SK-N-SH (cell line): ENCODE data around the gene LRMDA. TPM values are rescaled to one million over a fixed set of nuclear protein-coding genes. Genes with fewer than 3 reads are reported as not detected.

Experiments used
- CTCF ChIA-PET: fragments of 300-600, 350-600 bp; formaldehyde crosslinking; extraction: SDS; loops from one replicate; lab custom pipeline; 2021; lab: Yijun Ruan, JAX
- POLR2A ChIA-PET: fragments of 350-600 bp; sonication (Branson Sonifier 250); formaldehyde crosslinking; extraction: SDS; loops from one replicate; lab custom pipeline; 2020; ENCODE audit warnings: antibody characterized with exemption, inconsistent platforms; lab: Yijun Ruan, JAX
- DNase-seq: peaks from one replicate; pipeline ENCODE4 v3.0.0; 2012
- H2AFZ ChIP-seq: fragments of 200-600 bp; sonication (generic); 2 replicates; pipeline ENCODE4 v1.8.1; 2016; ENCODE audit warnings: antibody characterized with exemption, mild to moderate bottlenecking, low read depth
- H3F3A ChIP-seq: fragments of 200-600 bp; sonication (generic); replicated peaks from 2 replicates; pipeline ENCODE3; 2016; ENCODE audit warnings: antibody characterized with exemption, mild to moderate bottlenecking; ENCODE audit not compliant: insufficient read depth
- H3K27ac ChIP-seq, 2 experiments: fragments of 200-500 bp in 1 of 2; fragments of 200-600 bp in 1 of 2; sonication (Bioruptor generic) in 1 of 2; sonication (generic), shearing (Covaris generic) in 1 of 2; 2 replicates each; pipeline versions ENCODE4 v1.5.1 to v1.6.1; 2014 to 2016; ENCODE audit warnings: low read depth in 2 of 2, inconsistent platforms in 1 of 2, low read length in 1 of 2, mild to moderate bottlenecking in 1 of 2, mixed read lengths in 1 of 2
- H3K27me3 ChIP-seq: fragments of 200-600 bp; sonication (generic), shearing (Covaris generic); 2 replicates; pipeline ENCODE4 v1.6.1; 2016; ENCODE audit warnings: mixed run types; ENCODE audit not compliant: insufficient read depth
- H3K36me3 ChIP-seq, 2 experiments: fragments of 200-500 bp in 1 of 2; fragments of 200-600 bp in 1 of 2; sonication (Bioruptor generic) in 1 of 2; sonication (generic) in 1 of 2; replicated peaks in 1 of 2; 2 replicates each; pipeline versions ENCODE3 to v1.5.1; 2014 to 2016; ENCODE audit warnings: low read length in 1 of 2, mild to moderate bottlenecking in 1 of 2; ENCODE audit not compliant: insufficient read depth in 2 of 2, control insufficient read depth in 1 of 2
- H3K4me1 ChIP-seq, 2 experiments: fragments of 200-500 bp in 1 of 2; fragments of 200-600 bp in 1 of 2; sonication (Bioruptor generic) in 1 of 2; sonication (generic), shearing (Covaris generic) in 1 of 2; 2 replicates each; pipeline versions ENCODE4 v1.5.1 to v1.6.1; 2014 to 2016; ENCODE audit warnings: low read depth in 1 of 2, low read length in 1 of 2, mixed run types in 1 of 2; ENCODE audit not compliant: insufficient read depth in 2 of 2, control insufficient read depth in 1 of 2
- H3K4me2 ChIP-seq: fragments of 200-600 bp; sonication (generic), shearing (Covaris generic); 2 replicates; pipeline ENCODE4 v1.6.1; 2017; ENCODE audit warnings: mixed run types
- H3K4me3 ChIP-seq, 2 experiments: fragments of 200-500 bp in 1 of 2; fragments of 200-600 bp in 1 of 2; sonication (Bioruptor generic) in 1 of 2; sonication (generic), shearing (Covaris generic) in 1 of 2; 2 replicates each; pipeline versions ENCODE4 v1.5.1 to v1.8.1; 2014 to 2016; ENCODE audit warnings: low read depth in 2 of 2, inconsistent platforms in 1 of 2, low read length in 1 of 2, mild to moderate bottlenecking in 1 of 2, mixed read lengths in 1 of 2, moderate library complexity in 1 of 2
- H3K79me2 ChIP-seq: fragments of 200-600 bp; sonication (generic); 2 replicates; pipeline ENCODE4 v1.8.1; 2017; ENCODE audit warnings: mild to moderate bottlenecking; ENCODE audit not compliant: insufficient read depth
- H3K9ac ChIP-seq: fragments of 200-600 bp; sonication (generic); 2 replicates; pipeline ENCODE4 v1.6.1; 2017; ENCODE audit warnings: mixed run types
- H3K9me2 ChIP-seq: fragments of 200-600 bp; sonication (generic); 2 replicates; pipeline ENCODE4 v1.6.1; 2017; ENCODE audit warnings: mixed run types
- H3K9me3 ChIP-seq: fragments of 200-600 bp; sonication (generic); 2 replicates; pipeline ENCODE4 v1.6.1; 2017; ENCODE audit warnings: mixed run types, mild to moderate bottlenecking, moderate library complexity
- H4K20me1 ChIP-seq: fragments of 200-600 bp; sonication (generic); 2 replicates; pipeline ENCODE4 v1.6.1; 2017; ENCODE audit warnings: mild to moderate bottlenecking, mixed run types; ENCODE audit not compliant: insufficient read depth
- EP300 ChIP-seq, 2 experiments: IDR thresholded peaks; 2 replicates each; pipeline versions ENCODE4 v1.4.0 to v1.6.1; 2012; ENCODE audit warnings: borderline replicate concordance in 1 of 2, low read depth in 1 of 2, low read length in 1 of 2
- EZH2phosphoT487 ChIP-seq: fragments of 200-600 bp; sonication (generic); IDR thresholded peaks from 2 replicates; pipeline ENCODE4 v1.6.1; 2017; ENCODE audit warnings: low read depth, mixed run types, mild to moderate bottlenecking, antibody characterized with exemption, moderate library complexity, borderline replicate concordance
- JUND ChIP-seq: IDR thresholded peaks from 2 replicates; pipeline ENCODE4 v1.4.0; 2012
- RXRA ChIP-seq: IDR thresholded peaks from 2 replicates; pipeline ENCODE4 v1.4.0; 2012; ENCODE audit warnings: low read depth, mild to moderate bottlenecking, borderline replicate concordance
- SMC3 ChIP-seq: IDR thresholded peaks from 2 replicates; pipeline ENCODE4 v1.6.1; 2012; ENCODE audit warnings: low read depth, low read length, improper control_type of control experiment
- TCF12 ChIP-seq: IDR thresholded peaks from 2 replicates; pipeline ENCODE4 v1.4.0; 2012
- WGBS: methylation state at CpG from one replicate; pipeline ENCODE4 v1.1.6; 2017; ENCODE audit warnings: low lambda C conversion rate; 5-methylcytosine and 5-hydroxymethylcytosine counted together
- polyA plus RNA-seq, 3 experiments: library from polyadenylated mRNA; depleted of rRNA; stranded (reverse); fragments of >200 nt; gene quantifications; 2 replicates each; pipeline ENCODE4 v1.2.3, GENCODE V29; 2012
- TF ChIP-seq, protein P1 (sequence below): IDR thresholded peaks from 2 replicates; pipeline ENCODE4 v1.6.1; 2012; ENCODE audit warnings: mild to moderate bottlenecking, low read depth, low read length, moderate library complexity
- TF ChIP-seq, protein P2 (sequence below): fragments of 150-350 bp; IDR thresholded peaks from 2 replicates; pipeline ENCODE4 v1.6.1; 2016; ENCODE audit warnings: mild to moderate bottlenecking, low read depth, low read length
- TF ChIP-seq, protein P3 (sequence below): fragments of 200-600 bp; sonication (generic); IDR thresholded peaks from 2 replicates; pipeline ENCODE4 v1.6.1; 2017; ENCODE audit warnings: antibody characterized with exemption, mild to moderate bottlenecking, moderate library complexity

Gene LRMDA
- polyA plus RNA-seq, 1 of the 3 experiments (the other 2 are of a cell fraction), result 0.95 TPM

DNA sequence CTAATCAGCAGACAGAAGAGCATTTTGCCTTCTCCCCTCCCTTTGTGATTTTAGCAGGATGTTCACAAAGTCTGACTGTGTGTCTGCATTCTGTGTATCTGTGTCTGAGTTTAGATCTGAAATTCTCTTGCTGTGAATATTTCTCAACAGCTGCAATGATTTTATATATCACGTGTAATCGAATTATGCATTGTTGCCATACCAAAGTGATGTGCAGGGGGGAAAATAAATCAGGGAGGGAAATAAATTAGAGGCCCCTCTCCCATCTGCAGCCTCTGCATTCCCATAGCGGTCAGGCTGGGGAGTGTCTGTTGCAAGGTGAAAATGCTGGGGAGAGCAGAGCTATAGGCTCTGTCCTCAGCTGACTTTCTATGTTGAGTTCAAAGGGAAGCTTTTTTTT lies 209.0 kb downstream of the LRMDA start:
- Histone ChIP-seq H3K27ac (0 out of 4 replicates have a peak overlapping the region, but pooled peaks of 1 of the 2 experiments have one; percentile 23), H3K4me2 (no peak overlapping the region), H3K4me3 (no peak overlapping the region), H3F3A (peaks cover 4% of the 10 kb centered on the region), H3K36me3 (no peaks in the 10 kb centered on the region), H3K9ac (no peak overlapping the region), H3K27me3 (no peaks in the 10 kb centered on the region; the same call in 1 of the 2 replicates), H3K4me1 (peaks cover 5 to 20% of the 10 kb centered on the region in 2 experiments; a peak in 2 of 4 replicates), H2AFZ (no peak overlapping the region), H4K20me1 (no peaks in the 10 kb centered on the region), H3K9me2 (no peaks in the 10 kb centered on the region), H3K79me2 (no peaks in the 10 kb centered on the region)
- POLR2A ChIA-PET, result interaction anchor here (1.0 kb wide), 1 partner anchor 239 kb away, joined by 3 read pairs; the partner anchor contains the start of gene ZNF503
- 37% methylated on average over 3 of the region's 3 CpGs for WGBS
- peak in 1 of 2 experiments; percentile 39; a peak in 1 of 4 replicates for TF ChIP-seq EP300 (IDR thresholded peaks at IDR 0.05; ENCODE audit: borderline replicate concordance in 1 of 2, low read depth in 1 of 2, low read length in 1 of 2)
- TF ChIP-seq, protein P1, sequence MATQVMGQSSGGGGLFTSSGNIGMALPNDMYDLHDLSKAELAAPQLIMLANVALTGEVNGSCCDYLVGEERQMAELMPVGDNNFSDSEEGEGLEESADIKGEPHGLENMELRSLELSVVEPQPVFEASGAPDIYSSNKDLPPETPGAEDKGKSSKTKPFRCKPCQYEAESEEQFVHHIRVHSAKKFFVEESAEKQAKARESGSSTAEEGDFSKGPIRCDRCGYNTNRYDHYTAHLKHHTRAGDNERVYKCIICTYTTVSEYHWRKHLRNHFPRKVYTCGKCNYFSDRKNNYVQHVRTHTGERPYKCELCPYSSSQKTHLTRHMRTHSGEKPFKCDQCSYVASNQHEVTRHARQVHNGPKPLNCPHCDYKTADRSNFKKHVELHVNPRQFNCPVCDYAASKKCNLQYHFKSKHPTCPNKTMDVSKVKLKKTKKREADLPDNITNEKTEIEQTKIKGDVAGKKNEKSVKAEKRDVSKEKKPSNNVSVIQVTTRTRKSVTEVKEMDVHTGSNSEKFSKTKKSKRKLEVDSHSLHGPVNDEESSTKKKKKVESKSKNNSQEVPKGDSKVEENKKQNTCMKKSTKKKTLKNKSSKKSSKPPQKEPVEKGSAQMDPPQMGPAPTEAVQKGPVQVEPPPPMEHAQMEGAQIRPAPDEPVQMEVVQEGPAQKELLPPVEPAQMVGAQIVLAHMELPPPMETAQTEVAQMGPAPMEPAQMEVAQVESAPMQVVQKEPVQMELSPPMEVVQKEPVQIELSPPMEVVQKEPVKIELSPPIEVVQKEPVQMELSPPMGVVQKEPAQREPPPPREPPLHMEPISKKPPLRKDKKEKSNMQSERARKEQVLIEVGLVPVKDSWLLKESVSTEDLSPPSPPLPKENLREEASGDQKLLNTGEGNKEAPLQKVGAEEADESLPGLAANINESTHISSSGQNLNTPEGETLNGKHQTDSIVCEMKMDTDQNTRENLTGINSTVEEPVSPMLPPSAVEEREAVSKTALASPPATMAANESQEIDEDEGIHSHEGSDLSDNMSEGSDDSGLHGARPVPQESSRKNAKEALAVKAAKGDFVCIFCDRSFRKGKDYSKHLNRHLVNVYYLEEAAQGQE, result no peak
- TF ChIP-seq, protein P2, sequence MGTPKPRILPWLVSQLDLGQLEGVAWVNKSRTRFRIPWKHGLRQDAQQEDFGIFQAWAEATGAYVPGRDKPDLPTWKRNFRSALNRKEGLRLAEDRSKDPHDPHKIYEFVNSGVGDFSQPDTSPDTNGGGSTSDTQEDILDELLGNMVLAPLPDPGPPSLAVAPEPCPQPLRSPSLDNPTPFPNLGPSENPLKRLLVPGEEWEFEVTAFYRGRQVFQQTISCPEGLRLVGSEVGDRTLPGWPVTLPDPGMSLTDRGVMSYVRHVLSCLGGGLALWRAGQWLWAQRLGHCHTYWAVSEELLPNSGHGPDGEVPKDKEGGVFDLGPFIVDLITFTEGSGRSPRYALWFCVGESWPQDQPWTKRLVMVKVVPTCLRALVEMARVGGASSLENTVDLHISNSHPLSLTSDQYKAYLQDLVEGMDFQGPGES, result no peak
- TF ChIP-seq, all 33 proteins: peak for 1
- no peaks in the 10 kb centered on the region for H3K9me3 ChIP-seq
- CTCF ChIA-PET, result interaction anchor here (0.6 to 1.1 kb wide), 2 partner anchors 9 to 223 kb away, joined by 3 read pairs; no protein-coding TSS in a partner anchor
- DNase-seq, result no peak

- WGBS, result 88% methylated on average over 1 of the region's 1 CpG
- POLR2A ChIA-PET, result interaction anchor here (1.0 kb wide), 1 partner anchor 239 kb away, joined by 3 read pairs; the partner anchor contains the start of gene ZNF503
- H4K20me1 ChIP-seq, result no peaks in the 10 kb centered on the region
- H3K27me3 ChIP-seq, result no peaks in the 10 kb centered on the region; the same call in 1 of the 2 replicates
- peaks cover 5 to 20% of the 10 kb centered on the region in 2 experiments; a peak in 2 of 4 replicates for H3K4me1 ChIP-seq
- no peak overlapping the region for H3K4me2 ChIP-seq
- no peak overlapping the region for H3K4me3 ChIP-seq
- no peak overlapping the region for H2AFZ ChIP-seq
- H3F3A ChIP-seq, result peaks cover 4% of the 10 kb centered on the region
- no peak overlapping the region for H3K27ac ChIP-seq
- H3K9ac ChIP-seq, result no peak overlapping the region
- no peaks in the 10 kb centered on the region for H3K9me2 ChIP-seq
- no peaks in the 10 kb centered on the region for H3K79me2 ChIP-seq
- H3K9me3 ChIP-seq, result no peaks in the 10 kb centered on the region
- H3K36me3 ChIP-seq, result no peaks in the 10 kb centered on the region
- no peak for DNase-seq
- CTCF ChIA-PET, result interaction anchor here (0.6 to 1.1 kb wide), 2 partner anchors 10 to 224 kb away, joined by 3 read pairs; no protein-coding TSS in a partner anchor
- no peak for TF ChIP-seq TCF12
- TF ChIP-seq, protein P3, sequence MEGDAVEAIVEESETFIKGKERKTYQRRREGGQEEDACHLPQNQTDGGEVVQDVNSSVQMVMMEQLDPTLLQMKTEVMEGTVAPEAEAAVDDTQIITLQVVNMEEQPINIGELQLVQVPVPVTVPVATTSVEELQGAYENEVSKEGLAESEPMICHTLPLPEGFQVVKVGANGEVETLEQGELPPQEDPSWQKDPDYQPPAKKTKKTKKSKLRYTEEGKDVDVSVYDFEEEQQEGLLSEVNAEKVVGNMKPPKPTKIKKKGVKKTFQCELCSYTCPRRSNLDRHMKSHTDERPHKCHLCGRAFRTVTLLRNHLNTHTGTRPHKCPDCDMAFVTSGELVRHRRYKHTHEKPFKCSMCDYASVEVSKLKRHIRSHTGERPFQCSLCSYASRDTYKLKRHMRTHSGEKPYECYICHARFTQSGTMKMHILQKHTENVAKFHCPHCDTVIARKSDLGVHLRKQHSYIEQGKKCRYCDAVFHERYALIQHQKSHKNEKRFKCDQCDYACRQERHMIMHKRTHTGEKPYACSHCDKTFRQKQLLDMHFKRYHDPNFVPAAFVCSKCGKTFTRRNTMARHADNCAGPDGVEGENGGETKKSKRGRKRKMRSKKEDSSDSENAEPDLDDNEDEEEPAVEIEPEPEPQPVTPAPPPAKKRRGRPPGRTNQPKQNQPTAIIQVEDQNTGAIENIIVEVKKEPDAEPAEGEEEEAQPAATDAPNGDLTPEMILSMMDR, result no peak
- TF ChIP-seq JUND, result no peak
- TF ChIP-seq EZH2phosphoT487, result no peak
- TF ChIP-seq SMC3, result no peak
- TF ChIP-seq, protein P1, result no peak
- TF ChIP-seq RXRA, result no peak
Measured at GRCh38 chr10:75640803-75641202, 209.4 kb downstream of the LRMDA start.
